ENCODE results near the gene CEP85L. TPM values are rescaled to one million over a fixed set of nuclear protein-coding genes. Genes with fewer than 3 reads are reported as not detected.

CEP85L gene
- total and polyA plus RNA-seq, 2 experiments from 2014 or later: 9.1 to 10.1 TPM

GRCh38 chr6:118523216-118523615 lies 128.2 kb downstream of the CEP85L start:
- no peaks in the 10 kb centered on the region for H3K9me3 Mint-ChIP-seq
- H3K27me3 Mint-ChIP-seq (ENCODE audit: insufficient read depth, low read depth, poor library complexity): peaks cover 4% of the 10 kb centered on the region
- H3K36me3 Mint-ChIP-seq (ENCODE audit: low read depth): no peaks in the 10 kb centered on the region
- peaks cover 10% of the 10 kb centered on the region for H3K4me1 Mint-ChIP-seq
- ATAC-seq: no peak
- no peak overlapping the region for H3K4me2 ChIP-seq
- no peaks in the 10 kb centered on the region for H3K27me3 ChIP-seq (ENCODE audit: insufficient read depth)
- DNase-seq (ENCODE audit: low spot score): no peak
- no peak overlapping the region for H3K27ac ChIP-seq (ENCODE audit: low read depth)
- H3K9me2 ChIP-seq (ENCODE audit: insufficient read depth): 0 out of 2 replicates have a peak, but pooled peaks cover 4% of the 10 kb centered on the region
- H3F3A ChIP-seq (replicated peaks; ENCODE audit: low read depth): no peaks in the 10 kb centered on the region
- no peak overlapping the region for H2AFZ ChIP-seq
- no peaks in the 10 kb centered on the region for H3K36me3 ChIP-seq (ENCODE audit: insufficient read depth)
- H3K4me3 ChIP-seq: no peak overlapping the region
- no peak overlapping the region for H3K4me3 Mint-ChIP-seq
- no peaks in the 10 kb centered on the region for H4K20me1 ChIP-seq (replicated peaks; ENCODE audit: insufficient read depth)
- no peaks in the 10 kb centered on the region for H3K4me1 ChIP-seq (ENCODE audit: insufficient read depth)
- TF ChIP-seq ZNF462 (CRISPR knock-in tag; IDR thresholded peaks at IDR 0.05): no peak
- no peak for TF ChIP-seq ZNF114 (CRISPR knock-in tag; IDR thresholded peaks at IDR 0.05)
- TF ChIP-seq EZH2phosphoT487 (IDR thresholded peaks at IDR 0.05; ENCODE audit: unreplicated experiment): no peak
- TF ChIP-seq STAT1 (IDR thresholded peaks at IDR 0.05; ENCODE audit: unreplicated experiment): no peak
- no peak for TF ChIP-seq CREB1 (CRISPR knock-in tag; IDR thresholded peaks at IDR 0.05; ENCODE audit: low read depth)
- TF ChIP-seq CTCF (conservative IDR thresholded peaks at IDR 0.05; ENCODE audit: low read depth in 2 of 2): no peak
- no peak for TF ChIP-seq JUNB (IDR thresholded peaks at IDR 0.05; ENCODE audit: unreplicated experiment)
- TF ChIP-seq ZNF331 (CRISPR knock-in tag; IDR thresholded peaks at IDR 0.05; ENCODE audit: low read depth): no peak
- TF ChIP-seq NANOG (IDR thresholded peaks at IDR 0.05; ENCODE audit: borderline replicate concordance): no peak
- no peak for TF ChIP-seq POLR2AphosphoS5 (IDR thresholded peaks at IDR 0.05; ENCODE audit: low read depth)
- no peak for TF ChIP-seq REST (IDR thresholded peaks at IDR 0.05; ENCODE audit: unreplicated experiment)
- no peak for TF ChIP-seq ETS1 (IDR thresholded peaks at IDR 0.05)
- TF ChIP-seq EZH2 (IDR thresholded peaks at IDR 0.05; ENCODE audit: low read depth, unreplicated experiment): no peak
- H3K27ac Mint-ChIP-seq: no peak overlapping the region
- H3K79me2 ChIP-seq (replicated peaks; ENCODE audit: insufficient read depth): no peaks in the 10 kb centered on the region
